HG02938 (cell line): Measurements from ENCODE around the gene RAB6D.
"Not testable (repeated sequence)": the region's sequence is repeated elsewhere in the genome, so short reads cannot be mapped to it uniquely, and the experiment has no call there.

Source experiments
- ATAC-seq: cut with Tn5 transposase; IDR thresholded peaks from one replicate; pipeline ENCODE4 v1.9.1; 2021; ENCODE audit warnings: mild to moderate bottlenecking, moderate library complexity; ENCODE audit not compliant: unreplicated experiment

Gene RAB6D

GRCh38 chr2:131363703-131364186, at the start of gene RAB6D:
RAB6D (minus strand) TSS chr2:131364168; CDS start chr2:131363720, 448 bp downstream.
- not testable (repeated sequence) for ATAC-seq

DNA sequence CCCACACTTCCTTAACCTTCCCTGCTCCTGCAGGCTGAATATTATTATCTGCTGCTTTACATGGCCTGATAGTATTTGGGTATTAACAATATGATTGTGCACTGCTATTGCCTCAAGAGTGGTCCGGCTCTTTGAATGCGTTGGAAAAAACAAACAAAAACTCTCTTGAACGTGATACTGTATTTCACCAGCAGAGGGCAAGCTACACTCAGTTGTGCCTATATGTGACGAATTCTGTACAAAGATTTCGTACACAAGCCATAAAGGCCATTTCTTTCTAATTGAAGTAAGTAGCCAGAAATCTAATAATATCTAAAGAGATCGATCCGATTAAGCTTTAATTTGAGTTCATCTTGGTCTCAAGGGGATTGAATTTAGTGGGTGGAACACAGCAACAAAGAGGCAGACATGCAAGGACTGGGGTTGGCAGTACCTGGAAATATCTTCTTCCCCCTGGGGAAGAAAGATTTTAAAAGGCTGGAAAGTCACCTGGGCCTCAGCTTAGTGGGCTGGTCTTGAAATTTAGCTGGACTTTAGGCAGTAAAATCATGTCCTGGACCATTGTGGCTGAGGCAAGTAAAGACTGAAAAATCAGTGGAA, 49.3 kb upstream of the RAB6D start:
- peak; percentile 72 for ATAC-seq

DNA sequence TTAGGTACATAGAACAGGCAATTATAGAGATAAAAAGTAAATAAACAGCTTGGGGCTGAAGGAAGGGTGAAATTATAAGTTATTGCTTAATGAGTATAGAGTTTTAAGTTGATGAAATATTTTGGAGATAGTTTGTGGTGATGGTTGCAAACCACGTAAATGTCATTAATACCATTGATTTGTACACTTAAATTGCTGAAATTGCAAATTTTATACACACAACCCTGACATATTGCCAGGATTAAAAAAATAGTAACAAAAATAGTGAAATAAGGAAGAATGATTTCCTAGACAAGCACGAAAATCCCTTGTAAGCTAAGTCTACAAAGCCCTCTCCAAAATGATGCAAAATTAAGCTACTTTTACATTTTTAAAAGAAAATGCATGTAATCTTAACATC, 46.2 kb upstream of the RAB6D start:
- no peak for ATAC-seq

DNA sequence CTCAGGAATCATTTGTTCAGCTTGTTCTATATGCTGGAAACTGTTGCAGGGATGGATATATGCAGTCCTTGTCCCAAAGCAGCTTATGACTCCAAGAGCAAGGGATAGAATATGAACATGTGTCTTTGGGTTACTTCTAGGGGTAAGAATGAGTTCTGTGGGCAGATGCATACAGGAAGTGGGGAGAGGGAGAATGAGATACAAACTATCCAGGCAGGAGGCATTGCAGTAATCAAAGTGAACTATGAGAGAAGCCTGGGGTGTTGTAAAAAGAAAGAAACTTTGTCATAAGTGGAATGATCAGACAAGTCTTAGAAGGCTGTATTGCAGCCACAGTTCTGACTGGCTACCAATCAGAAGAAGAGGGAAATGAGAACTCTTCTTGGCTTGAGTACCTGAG, 44.8 kb upstream of the RAB6D start:
- no peak for ATAC-seq

DNA sequence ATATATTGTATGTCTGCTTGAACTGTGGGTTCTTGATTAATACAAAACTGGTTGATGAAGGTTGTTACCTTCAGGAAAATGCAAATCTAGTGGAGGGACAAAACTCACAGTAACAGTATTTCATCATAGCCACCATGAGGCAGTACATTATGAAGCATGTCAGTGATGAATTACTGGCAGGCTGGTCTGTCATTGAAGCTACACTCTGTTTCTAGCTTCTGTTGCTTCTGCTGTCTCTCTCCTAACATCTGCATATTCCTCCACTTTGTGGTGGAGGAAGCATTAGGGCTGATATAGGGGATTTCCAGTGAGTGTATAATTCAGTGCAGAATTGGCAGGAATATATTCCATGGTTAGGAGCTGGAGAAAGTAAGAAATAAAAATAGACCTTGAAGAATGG, 44.2 kb upstream of the RAB6D start:
- ATAC-seq, result no peak

GRCh38 chr2:131404753-131405152, 40.8 kb upstream of the RAB6D start:
- no peak for ATAC-seq

DNA sequence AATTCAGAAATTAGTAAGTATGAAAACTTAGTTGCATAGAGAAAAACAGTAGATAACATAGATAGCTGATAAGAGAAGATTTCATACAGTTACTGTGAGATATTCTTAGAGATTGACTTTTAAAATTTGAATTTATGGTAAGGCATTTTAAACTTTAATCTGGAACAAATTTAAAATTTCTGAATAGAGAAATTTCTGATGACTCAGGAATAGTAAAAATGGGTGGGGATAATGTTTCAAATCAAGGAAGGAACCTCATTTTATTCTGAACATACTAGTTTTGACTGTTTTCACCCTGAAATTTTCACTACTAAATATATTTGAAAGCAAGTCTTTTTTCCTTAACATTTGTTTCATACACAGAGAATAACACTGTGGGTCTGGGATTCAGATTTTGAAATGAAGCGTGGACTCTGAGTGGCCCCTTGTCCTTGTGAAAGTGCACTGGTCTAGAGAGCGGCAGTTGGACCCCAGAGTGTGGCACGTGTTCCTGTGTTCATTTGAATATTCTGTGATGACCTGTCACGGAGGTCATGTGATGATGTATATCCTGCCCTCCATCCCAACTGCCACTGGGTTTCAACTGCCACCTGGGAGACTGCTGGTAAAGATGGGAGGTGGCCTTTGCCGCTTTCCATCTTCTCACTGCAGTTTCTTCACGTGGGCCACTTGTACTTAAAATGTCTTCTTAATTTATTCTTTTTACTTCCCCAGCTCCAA, 38.5 kb upstream of the RAB6D start:
- no peak for ATAC-seq

DNA sequence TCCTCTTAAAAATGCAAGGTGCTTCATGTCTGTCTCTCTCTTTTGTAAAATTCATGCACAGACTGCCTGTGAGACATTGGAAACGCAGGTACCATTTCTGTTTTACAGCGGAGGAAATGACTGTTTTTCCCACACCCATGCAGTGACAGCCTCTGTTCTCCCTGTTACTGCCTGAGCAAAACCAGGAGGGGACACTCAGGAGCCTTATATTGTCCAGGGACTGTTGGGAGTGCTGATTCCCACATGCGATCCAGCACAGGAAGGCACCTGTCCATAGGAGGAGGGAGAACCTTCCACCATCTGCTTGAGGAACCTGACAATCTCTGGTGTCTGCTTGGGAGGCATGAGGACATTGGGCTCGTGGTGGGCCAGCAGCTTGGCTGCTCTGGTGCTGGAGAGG, 36.9 kb upstream of the RAB6D start:
- no peak for ATAC-seq

- not testable (repeated sequence) for ATAC-seq
These were observed 36.5 kb upstream of the RAB6D start for GRCh38 chr2:131400441-131400840.

DNA sequence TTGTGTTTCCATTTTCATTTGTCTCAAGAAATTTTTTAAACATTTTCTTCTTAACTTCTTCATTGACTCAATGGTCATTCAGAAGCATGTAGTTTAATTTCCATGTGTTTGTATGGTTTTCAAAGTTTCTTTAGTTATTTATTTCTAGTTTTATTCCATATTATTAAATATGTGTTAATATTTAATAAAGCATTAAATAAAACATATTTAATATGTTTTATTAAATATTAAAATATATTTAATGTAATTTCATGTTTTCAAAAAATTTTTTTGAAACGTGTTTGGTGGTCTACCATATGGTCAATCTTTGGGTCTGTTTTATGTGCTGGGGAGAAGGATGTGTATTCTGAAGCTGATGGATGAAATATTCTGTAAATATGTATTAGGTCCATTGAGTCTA, 32.2 kb upstream of the RAB6D start:
- ATAC-seq, result not testable (repeated sequence)

- ATAC-seq, result not testable (repeated sequence)
These were observed 31.2 kb upstream of the RAB6D start for GRCh38 chr2:131395024-131395645.

- ATAC-seq, result no peak
These were observed 30.4 kb upstream of the RAB6D start for GRCh38 chr2:131394147-131394931.

- ATAC-seq, result not testable (repeated sequence)
These were observed 28.0 kb upstream of the RAB6D start for GRCh38 chr2:131391953-131392352.

DNA sequence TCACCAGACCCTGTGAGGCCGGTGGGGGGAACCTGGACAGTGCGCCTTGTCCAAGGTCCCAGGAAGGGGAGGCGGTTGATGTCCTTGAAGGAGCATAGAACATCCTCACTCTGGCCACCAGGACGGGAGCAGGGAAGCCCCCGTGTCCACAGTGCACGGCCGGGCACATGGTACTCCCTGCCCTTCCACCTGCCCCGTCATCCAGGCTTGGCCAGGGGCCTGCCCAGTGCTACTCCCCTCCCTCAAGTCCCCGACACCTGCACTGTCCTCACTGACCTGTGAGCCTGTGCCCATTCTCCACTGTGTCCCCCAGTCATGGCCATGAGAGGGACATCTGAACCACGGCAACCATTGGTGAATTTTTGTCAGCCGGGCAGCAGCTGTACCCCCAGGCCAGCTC, 27.5 kb upstream of the RAB6D start:
- not testable (repeated sequence) for ATAC-seq

DNA sequence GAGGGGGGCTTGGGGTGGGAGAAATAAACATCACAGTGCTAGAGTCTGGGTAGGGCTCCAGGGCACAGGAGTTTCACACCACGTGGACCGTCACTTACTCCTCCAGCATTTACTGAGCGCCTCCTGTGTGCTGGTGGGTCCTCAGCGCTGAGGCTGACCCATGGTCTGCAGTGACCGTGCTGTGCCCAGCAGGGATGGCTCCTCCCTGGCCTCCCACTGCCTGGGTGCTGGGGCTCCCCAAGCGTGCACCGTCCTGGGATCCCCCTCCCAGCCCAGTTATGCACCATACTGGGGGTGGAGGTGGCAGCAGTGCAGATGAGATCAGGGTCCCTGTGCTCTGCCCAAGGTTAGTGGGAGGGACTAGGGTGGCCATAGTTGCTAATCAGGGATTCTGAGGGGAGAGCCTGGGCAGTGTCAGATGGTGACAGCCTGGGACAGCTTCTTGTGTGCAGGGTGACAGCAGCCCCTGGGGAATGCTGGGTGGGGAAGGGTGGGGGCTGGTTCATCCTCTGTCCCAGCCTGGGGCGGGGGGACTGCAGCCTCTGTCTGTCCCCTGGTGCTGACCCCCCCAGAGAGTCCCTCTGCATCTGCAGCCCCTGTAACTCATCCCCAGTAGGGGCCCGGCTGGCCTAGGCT, 26.6 kb upstream of the RAB6D start:
- not testable (repeated sequence) for ATAC-seq

DNA sequence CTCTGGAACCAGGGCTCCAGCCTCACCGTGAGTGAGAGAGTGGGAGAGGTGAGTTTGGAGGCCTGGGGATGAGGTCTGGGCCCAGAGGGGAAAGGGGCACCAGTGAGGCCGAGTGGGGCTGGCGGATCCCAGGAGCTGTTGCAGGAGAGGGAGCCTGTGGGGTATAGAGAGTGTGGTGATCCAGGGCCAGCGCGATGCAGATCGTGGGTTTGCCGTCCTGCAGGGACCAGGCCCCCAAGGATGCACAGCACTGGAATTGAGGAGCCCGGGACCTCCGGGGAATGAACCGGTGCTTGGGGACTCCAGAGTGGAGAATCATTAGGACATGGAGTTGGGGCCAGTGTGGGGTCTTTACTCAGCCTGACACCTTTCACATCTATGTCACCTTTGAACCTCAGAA, 25.7 kb upstream of the RAB6D start:
- ATAC-seq, result no peak

DNA sequence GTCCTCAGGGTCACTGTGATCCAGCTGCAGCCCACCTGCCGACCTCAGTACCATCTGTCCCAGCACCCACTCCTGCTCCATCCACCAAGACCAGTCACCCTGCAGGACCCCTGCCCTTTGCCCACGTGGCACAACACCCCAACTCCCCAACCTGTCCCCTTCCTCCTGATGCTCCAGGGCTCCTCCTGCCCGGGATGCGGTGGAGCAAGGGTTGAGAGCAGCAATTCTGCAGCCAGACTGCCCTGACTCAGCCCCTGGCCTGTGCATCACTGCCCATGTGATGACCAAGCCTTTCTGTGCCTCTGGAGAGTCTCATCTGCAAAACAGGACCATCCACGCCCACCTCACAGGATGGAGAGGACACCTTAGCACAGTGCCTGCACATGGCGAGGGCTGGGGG, 24.9 kb upstream of the RAB6D start:
- ATAC-seq, result not testable (repeated sequence)

DNA sequence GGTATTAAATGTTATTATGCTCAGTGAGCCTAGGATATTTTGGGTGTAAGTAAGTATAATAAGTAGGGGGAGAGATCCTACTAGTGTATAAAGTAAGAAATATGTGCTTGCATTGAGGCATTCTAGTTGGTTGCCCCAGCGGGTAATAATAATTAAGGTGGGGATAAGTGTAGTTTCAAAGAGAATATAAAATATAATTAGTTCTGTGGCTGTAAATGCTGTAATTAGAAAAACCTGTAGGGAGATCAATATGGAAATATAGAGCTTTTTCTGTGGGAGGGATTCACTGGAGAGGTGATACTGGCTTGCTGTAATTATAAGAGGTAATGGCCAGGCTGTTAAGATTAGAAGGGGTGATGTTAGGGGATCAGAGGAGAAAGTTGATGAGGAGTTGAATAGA, 9.1 kb upstream of the RAB6D start:
- not testable (repeated sequence) for ATAC-seq

DNA sequence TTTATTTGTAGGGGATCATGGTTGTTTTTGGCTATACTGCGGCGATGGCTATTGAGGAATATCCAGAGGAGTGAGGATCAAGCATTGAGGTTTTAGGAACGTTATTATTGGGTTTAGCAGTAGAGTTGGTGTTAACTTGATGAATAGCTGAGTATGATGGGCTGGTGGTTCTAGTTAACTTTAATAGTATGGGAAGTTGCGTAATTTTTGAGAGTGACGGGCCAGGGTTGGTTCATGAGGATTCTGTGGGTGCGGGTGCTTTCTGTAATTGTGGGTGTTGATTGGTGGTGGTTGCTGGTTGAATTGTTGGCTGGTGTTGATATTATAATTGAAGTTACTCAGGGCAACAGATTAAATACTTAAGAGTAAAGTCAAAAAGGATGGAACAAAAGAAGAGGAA, 6.0 kb upstream of the RAB6D start:
- ATAC-seq, result no peak

DNA sequence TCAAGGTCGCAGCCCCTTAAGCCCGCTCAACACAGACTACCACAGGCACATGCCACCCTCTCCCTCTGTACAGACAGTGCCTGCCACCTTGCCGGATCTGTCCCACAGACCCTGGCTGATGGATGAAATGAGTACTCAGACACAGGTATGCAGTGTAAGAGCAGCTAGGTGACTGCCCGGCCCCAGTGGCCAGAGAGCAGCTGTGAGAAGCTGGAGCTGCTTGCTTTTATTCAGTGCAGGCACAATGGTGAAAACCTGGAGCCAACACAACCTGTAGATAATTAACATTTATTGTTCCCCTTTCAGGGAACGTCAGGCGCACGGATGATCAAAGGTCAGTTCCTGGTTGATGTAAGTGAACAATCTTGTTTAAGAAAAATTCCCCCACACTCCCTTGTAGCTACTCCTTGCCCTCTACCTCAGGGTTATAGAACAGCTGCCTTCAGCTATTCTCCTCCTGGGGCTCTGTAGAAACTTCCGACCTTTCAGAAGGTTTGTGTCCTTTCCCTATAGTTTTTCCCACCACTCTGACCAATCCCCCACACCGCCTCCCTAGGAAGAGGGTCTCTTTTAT, 4.6 kb upstream of the RAB6D start:
- not testable (repeated sequence) for ATAC-seq
